Measurements from ENCODE around the gene PDIA5.

DNA sequence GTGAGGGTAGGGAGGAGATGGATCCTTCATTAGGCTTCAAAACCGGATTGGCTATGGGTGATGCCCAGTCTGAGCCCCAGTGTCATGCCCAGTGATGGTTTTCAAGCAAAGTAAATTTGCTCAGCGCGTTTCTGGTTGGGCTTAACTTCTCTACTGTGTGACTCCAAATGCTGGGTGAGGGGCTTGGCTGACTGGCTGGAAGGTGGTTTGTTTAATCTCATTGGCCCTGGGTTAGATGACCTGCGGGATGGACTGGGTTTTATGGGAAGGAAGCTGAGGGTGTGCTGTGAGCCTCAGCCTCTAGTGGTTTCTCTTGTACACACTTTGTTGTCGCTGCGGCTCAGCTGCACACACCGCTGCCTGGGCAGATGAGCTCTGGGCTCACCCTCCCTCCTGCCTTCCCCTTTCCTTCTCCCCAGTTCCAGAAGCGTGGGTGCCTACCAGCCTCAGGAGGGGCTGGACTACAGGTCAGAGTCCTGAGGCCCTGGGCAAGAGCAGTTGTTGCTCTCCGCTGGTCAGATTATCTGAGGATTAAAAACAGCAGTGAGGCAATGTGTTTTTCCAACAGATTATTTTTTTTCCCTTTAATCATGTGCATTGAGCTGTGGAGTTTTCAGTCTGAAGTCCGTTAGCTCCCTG lies 18.6 kb downstream of the PDIA5 start:
- TF ChIP-seq, protein P1, sequence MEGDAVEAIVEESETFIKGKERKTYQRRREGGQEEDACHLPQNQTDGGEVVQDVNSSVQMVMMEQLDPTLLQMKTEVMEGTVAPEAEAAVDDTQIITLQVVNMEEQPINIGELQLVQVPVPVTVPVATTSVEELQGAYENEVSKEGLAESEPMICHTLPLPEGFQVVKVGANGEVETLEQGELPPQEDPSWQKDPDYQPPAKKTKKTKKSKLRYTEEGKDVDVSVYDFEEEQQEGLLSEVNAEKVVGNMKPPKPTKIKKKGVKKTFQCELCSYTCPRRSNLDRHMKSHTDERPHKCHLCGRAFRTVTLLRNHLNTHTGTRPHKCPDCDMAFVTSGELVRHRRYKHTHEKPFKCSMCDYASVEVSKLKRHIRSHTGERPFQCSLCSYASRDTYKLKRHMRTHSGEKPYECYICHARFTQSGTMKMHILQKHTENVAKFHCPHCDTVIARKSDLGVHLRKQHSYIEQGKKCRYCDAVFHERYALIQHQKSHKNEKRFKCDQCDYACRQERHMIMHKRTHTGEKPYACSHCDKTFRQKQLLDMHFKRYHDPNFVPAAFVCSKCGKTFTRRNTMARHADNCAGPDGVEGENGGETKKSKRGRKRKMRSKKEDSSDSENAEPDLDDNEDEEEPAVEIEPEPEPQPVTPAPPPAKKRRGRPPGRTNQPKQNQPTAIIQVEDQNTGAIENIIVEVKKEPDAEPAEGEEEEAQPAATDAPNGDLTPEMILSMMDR (IDR thresholded peaks at IDR 0.05): no peak
- TF ChIP-seq POLR2A (IDR thresholded peaks at IDR 0.05): no peak

Data from esophagus squamous epithelium (tissue), 4 donors.